Esophagus muscularis mucosa (tissue), 4 donors: Measurements from ENCODE around the gene NGEF. TPM values are rescaled to one million over a fixed set of nuclear protein-coding genes. Genes with fewer than 3 reads are reported as not detected.

Experiments
- DNase-seq: peaks from one replicate; pipeline ENCODE4 v3.0.0-alpha.2; 2017; ENCODE audit errors: extremely low spot score
- H3K27ac ChIP-seq, 4 donors: fragments of 200-600 bp; sonication (generic); replicated peaks in 1 of 4; 1 replicate in 3 of 4; 2 replicates in 1 of 4; pipeline ENCODE4 v1.5.1; 2016 to 2019; ENCODE audit warnings: mild to moderate bottlenecking in 1 of 4
- H3K27me3 ChIP-seq, 4 donors: fragments of 200-600 bp; sonication (generic); one replicate each; pipeline versions ENCODE4 v1.5.1 to v1.6.0; 2016 to 2019
- H3K36me3 ChIP-seq, 4 donors: fragments of 200-600 bp; sonication (generic); one replicate each; pipeline ENCODE4 v1.5.1; 2016 to 2019
- H3K4me1 ChIP-seq, 4 donors: fragments of 200-600 bp; sonication (generic); one replicate each; pipeline ENCODE4 v1.5.1; 2016 to 2019
- H3K4me3 ChIP-seq, 4 donors: fragments of 200-600 bp; sonication (generic); 1 replicate in 2 of 4; 2 replicates in 2 of 4; pipeline ENCODE4 v1.5.1; 2016 to 2019; ENCODE audit warnings: mild to moderate bottlenecking in 4 of 4, moderate library complexity in 1 of 4
- H3K9me3 ChIP-seq, 4 donors: fragments of 200-600 bp; sonication (generic); 1 replicate in 3 of 4; 2 replicates in 1 of 4; pipeline ENCODE4 v1.5.1; 2016 to 2019
- CTCF ChIP-seq, 3 experiments: fragments of 200-600 bp in 2 of 3; fragments of 450-650 bp in 1 of 3; sonication (generic) in 2 of 3; IDR thresholded peaks; one replicate each; pipeline ENCODE4 v1.5.1; 2017 to 2019; ENCODE audit warnings: antibody characterized with exemption in 3 of 3, mild to moderate bottlenecking in 2 of 3, moderate library complexity in 1 of 3
- EP300 ChIP-seq: sonication (generic); formaldehyde crosslinking; IDR thresholded peaks from one replicate; pipeline ENCODE4 v1.6.1; 2017; ENCODE audit warnings: antibody characterized with exemption
- POLR2A ChIP-seq: fragments of 450-650 bp; IDR thresholded peaks from one replicate; pipeline ENCODE4 v1.6.1; 2017; ENCODE audit warnings: antibody characterized with exemption, moderate library complexity, mild to moderate bottlenecking, low read depth
- POLR2AphosphoS5 ChIP-seq, 2 donors: sonication (generic); formaldehyde crosslinking; IDR thresholded peaks; one replicate each; pipeline ENCODE4 v1.6.1; 2017; ENCODE audit warnings: antibody characterized with exemption in 2 of 2
- WGBS: methylation state at CpG from one replicate; pipeline ENCODE4 v1.1.5; 2018; 5-methylcytosine and 5-hydroxymethylcytosine counted together
- intact Hi-C: fragments of 100-400 bp; cut with DNase I; formaldehyde crosslinking; loops from one replicate; pipeline ENCODE4 v1.15.1; 2023
- total RNA-seq, 4 donors: library from RNA; depleted of rRNA; stranded (reverse); fragments of >200 nt; gene quantifications; one replicate each; pipeline versions ENCODE4 v1.1.0 to v1.2.1, GENCODE V29; 2016

NGEF gene
- total RNA-seq, 4 donors from 2014 or later: 0.33 to 0.98 (median 0.52) TPM; not detected in 1

- no peak for TF ChIP-seq POLR2A
- no peak for TF ChIP-seq EP300
- TF ChIP-seq CTCF (IDR thresholded peaks at IDR 0.05): no peak
- no peak for TF ChIP-seq POLR2AphosphoS5 (IDR thresholded peaks at IDR 0.05)
- Histone ChIP-seq H3K27ac (no peak overlapping the region), H3K27me3 (peaks cover 0 to 92% (median 0%) of the 10 kb centered on the region in 4 donors), H3K36me3 (no peaks in the 10 kb centered on the region), H3K9me3 (no peaks in the 10 kb centered on the region), H3K4me1 (peaks cover 0 to 6% (median 0%) of the 10 kb centered on the region in 4 donors), H3K4me3 (no peak overlapping the region)
- WGBS: 55% methylated on average over 23 of the region's 23 CpGs
- no peak for DNase-seq
- intact Hi-C loops: no loop called here
Measured at GRCh38 chr2:232890896-232891601, 122.0 kb downstream of the NGEF start.

- WGBS: 85% methylated on average over 11 of the region's 11 CpGs
- Histone ChIP-seq H3K4me3 (no peak overlapping the region), H3K27ac (no peak overlapping the region), H3K27me3 (peaks cover 0 to 94% (median 0%) of the 10 kb centered on the region in 4 donors), H3K4me1 (peaks cover 0 to 6% (median 0%) of the 10 kb centered on the region in 4 donors), H3K9me3 (no peaks in the 10 kb centered on the region), H3K36me3 (no peaks in the 10 kb centered on the region)
- no peak for DNase-seq
- intact Hi-C loops: no loop called here
- TF ChIP-seq CTCF (IDR thresholded peaks at IDR 0.05) (no peak), EP300 (no peak), POLR2AphosphoS5 (IDR thresholded peaks at IDR 0.05) (no peak), POLR2A (no peak)
Measured at GRCh38 chr2:232890536-232890895, 122.5 kb downstream of the NGEF start.

DNA sequence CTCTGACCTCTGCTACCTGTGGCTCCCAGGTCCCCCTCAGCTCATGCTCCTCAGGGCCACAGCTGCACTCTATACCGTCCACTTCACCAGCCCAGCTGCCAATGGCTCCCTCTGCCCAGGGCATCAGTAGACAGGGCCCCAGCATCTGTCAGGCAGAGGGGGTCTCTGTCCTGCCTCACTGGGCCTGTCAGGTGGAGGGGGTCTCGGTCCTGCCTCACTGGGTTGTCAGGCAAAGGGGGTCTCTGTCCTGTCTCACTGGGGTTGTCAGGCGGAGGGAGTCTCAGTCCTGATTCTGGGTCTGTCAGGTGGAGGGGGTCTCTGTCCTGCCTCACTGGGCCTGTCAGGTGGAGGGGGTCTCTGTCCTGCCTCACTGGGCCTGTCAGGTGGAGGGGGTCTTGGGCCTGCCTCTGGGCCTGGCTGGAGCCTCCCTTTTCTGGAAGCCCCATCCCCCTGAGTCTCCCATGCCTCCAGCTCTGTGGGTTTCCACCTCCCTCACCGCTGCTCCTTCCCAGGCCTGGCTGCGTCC, 123.1 kb downstream of the NGEF start:
- H3K36me3 ChIP-seq: no peaks in the 10 kb centered on the region
- H3K4me1 ChIP-seq: peaks cover 0 to 6% (median 0%) of the 10 kb centered on the region in 4 donors
- intact Hi-C loops: no loop called here
- H3K27me3 ChIP-seq: peaks cover 0 to 94% (median 0%) of the 10 kb centered on the region in 4 donors
- no peak overlapping the region for H3K27ac ChIP-seq
- no peaks in the 10 kb centered on the region for H3K9me3 ChIP-seq
- WGBS: 91% methylated on average over 5 of the region's 5 CpGs
- H3K4me3 ChIP-seq: no peak overlapping the region
- TF ChIP-seq CTCF (IDR thresholded peaks at IDR 0.05) (no peak), POLR2A (no peak), POLR2AphosphoS5 (IDR thresholded peaks at IDR 0.05) (no peak), EP300 (no peak)
- no peak for DNase-seq

DNA sequence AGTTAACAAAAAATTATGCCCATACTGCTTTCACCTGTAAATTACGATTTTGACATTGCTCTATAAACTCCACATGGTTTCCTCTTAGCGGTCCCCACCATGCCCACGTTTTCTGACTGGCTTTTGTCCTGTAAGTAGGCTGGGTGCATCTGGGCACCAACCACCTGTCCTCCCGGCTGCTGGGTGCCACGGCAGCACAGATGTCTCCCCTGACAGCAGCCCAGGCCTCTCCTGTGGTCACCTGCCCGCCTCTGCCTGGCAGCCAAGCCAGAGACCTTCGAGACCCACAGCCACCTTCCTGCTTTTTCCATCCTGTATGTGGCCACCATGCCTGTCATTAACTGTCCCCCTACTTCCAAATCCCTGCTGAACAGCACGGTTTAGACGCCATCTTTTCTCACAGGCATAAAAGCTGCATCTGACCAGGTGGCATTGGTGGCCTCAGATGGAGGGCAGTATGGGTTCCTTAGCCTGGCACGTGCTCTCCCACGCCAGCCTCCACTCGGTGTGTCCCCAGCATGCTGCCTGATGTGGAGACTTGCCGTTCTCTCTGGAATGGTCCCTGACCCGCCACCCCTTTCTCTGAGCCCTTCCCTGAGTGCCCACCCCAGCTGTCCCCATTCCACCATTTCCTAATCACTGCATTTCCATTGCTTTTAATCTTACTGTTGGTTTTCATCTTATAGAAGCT, 124.1 kb downstream of the NGEF start:
- WGBS: 88% methylated on average over 14 of the region's 14 CpGs
- Histone ChIP-seq H3K4me3 (no peak overlapping the region), H3K4me1 (peaks cover 0 to 6% (median 0%) of the 10 kb centered on the region in 4 donors), H3K9me3 (no peaks in the 10 kb centered on the region), H3K27me3 (peaks cover 0 to 93% (median 0%) of the 10 kb centered on the region in 4 donors), H3K27ac (no peak overlapping the region), H3K36me3 (no peaks in the 10 kb centered on the region)
- intact Hi-C loops: no loop called here
- no peak for DNase-seq
- no peak for TF ChIP-seq POLR2AphosphoS5 (IDR thresholded peaks at IDR 0.05)
- no peak for TF ChIP-seq CTCF (IDR thresholded peaks at IDR 0.05)
- no peak for TF ChIP-seq POLR2A
- no peak for TF ChIP-seq EP300
